Measurements from ENCODE around the gene HERPUD1.
"Not testable (repeated sequence)": the region's sequence is repeated elsewhere in the genome, so short reads cannot be mapped to it uniquely, and the experiment has no call there.

Gene HERPUD1

GRCh38 chr16:56985962-56986360, 54.0 kb downstream of the HERPUD1 start:
- Histone ChIP-seq H3K4me1 (ENCODE audit: control insufficient read depth in 2 of 2, insufficient read depth in 1 of 2, low read depth in 1 of 2, low read length in 2 of 2) (peaks cover 7 to 17% of the 10 kb centered on the region in 2 donors), H2BK12ac (ENCODE audit: low read length) (no peak overlapping the region), H3K27ac (replicated peaks; ENCODE audit: low read length) (no peak overlapping the region), H2AK5ac (ENCODE audit: low read depth, low read length) (no peak overlapping the region), H3K4ac (ENCODE audit: low read length) (no peak overlapping the region), H3K79me1 (ENCODE audit: low read depth, low read length) (no peaks in the 10 kb centered on the region), H3K4me3 (ENCODE audit: low read length in 2 of 2) (no peak overlapping the region), H4K91ac (ENCODE audit: low read depth, low read length, poor library complexity) (no peak overlapping the region), H2AFZ (ENCODE audit: low read length) (no peak overlapping the region), H3K36me3 (replicated peaks in 1 of 2; ENCODE audit: control insufficient read depth in 2 of 2, insufficient read depth in 2 of 2, low read length in 2 of 2) (no peaks in the 10 kb centered on the region), H3K14ac (ENCODE audit: low read length) (no peak overlapping the region), H3K27me3 (ENCODE audit: control insufficient read depth in 3 of 3, insufficient read depth in 3 of 3, low read depth in 1 of 3, low read length in 3 of 3) (peaks cover 4 to 85% (median 30%) of the 10 kb centered on the region in 3 experiments), H2BK15ac (ENCODE audit: low read length) (no peak overlapping the region), H3K9me3 (replicated peaks in 1 of 2; ENCODE audit: control insufficient read depth in 2 of 2, insufficient read depth in 1 of 2, low read depth in 1 of 2, low read length in 2 of 2) (no peaks in the 10 kb centered on the region), H3K18ac (ENCODE audit: low read length) (no peak overlapping the region), H3K23ac (ENCODE audit: low read depth, low read length, poor library complexity) (no peak overlapping the region), H3K9ac (ENCODE audit: low read depth, low read length, poor library complexity) (no peak overlapping the region), H2BK5ac (ENCODE audit: low read length) (no peak overlapping the region), H4K8ac (ENCODE audit: low read depth, low read length) (no peak overlapping the region), H3K4me2 (ENCODE audit: insufficient read depth, low read length, poor library complexity, severe bottlenecking) (no peak overlapping the region), H2BK120ac (ENCODE audit: low read depth, low read length) (no peak overlapping the region)
- no CpG with 5 or more reads among the region's 2 CpGs for WGBS, 2 donors (ENCODE audit: extremely low coverage in 2 of 2, insufficient read length in 2 of 2, insufficient replicate concordance in 1 of 2)
- no peak for DNase-seq (ENCODE audit: low spot score)

DNA sequence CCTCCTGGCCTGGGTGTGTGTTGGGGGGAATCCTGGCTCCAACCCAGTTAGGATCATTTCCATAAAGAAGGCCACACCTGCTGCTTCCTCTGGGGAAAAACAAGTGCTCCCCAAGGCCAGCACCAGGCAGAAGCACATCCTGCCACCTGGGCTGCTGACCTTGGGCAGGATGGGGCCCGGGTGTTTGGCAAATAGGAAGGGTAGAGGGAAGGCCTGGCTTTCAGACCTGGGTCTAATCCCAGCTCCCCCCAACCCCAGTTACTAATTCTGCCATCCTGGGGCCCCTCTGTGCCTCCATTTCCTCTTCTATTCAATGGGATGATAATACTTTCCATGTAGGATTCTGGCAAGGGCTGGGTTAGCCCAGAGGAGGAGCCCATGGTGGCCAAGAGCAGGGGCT, 54.4 kb downstream of the HERPUD1 start:
- no peak for DNase-seq (ENCODE audit: low spot score)
- Histone ChIP-seq H2AK5ac (ENCODE audit: low read depth, low read length) (no peak overlapping the region), H3K4me1 (ENCODE audit: control insufficient read depth in 2 of 2, insufficient read depth in 1 of 2, low read depth in 1 of 2, low read length in 2 of 2) (peaks cover 3 to 13% of the 10 kb centered on the region in 2 donors), H3K9ac (ENCODE audit: low read depth, low read length, poor library complexity) (no peak overlapping the region), H3K23ac (ENCODE audit: low read depth, low read length, poor library complexity) (no peak overlapping the region), H3K14ac (ENCODE audit: low read length) (no peak overlapping the region), H3K9me3 (replicated peaks in 1 of 2; ENCODE audit: control insufficient read depth in 2 of 2, insufficient read depth in 1 of 2, low read depth in 1 of 2, low read length in 2 of 2) (no peaks in the 10 kb centered on the region), H3K4me2 (ENCODE audit: insufficient read depth, low read length, poor library complexity, severe bottlenecking) (no peak overlapping the region), H3K79me1 (ENCODE audit: low read depth, low read length) (no peaks in the 10 kb centered on the region), H2BK5ac (ENCODE audit: low read length) (no peak overlapping the region), H3K18ac (ENCODE audit: low read length) (no peak overlapping the region), H3K27me3 (ENCODE audit: control insufficient read depth in 3 of 3, insufficient read depth in 3 of 3, low read depth in 1 of 3, low read length in 3 of 3) (peaks cover 4 to 86% (median 32%) of the 10 kb centered on the region in 3 experiments), H2BK12ac (ENCODE audit: low read length) (no peak overlapping the region), H2BK15ac (ENCODE audit: low read length) (no peak overlapping the region), H4K8ac (ENCODE audit: low read depth, low read length) (no peak overlapping the region), H3K36me3 (replicated peaks in 1 of 2; ENCODE audit: control insufficient read depth in 2 of 2, insufficient read depth in 2 of 2, low read length in 2 of 2) (no peaks in the 10 kb centered on the region), H3K4me3 (ENCODE audit: low read length in 2 of 2) (no peak overlapping the region), H3K4ac (ENCODE audit: low read length) (no peak overlapping the region), H2AFZ (ENCODE audit: low read length) (no peak overlapping the region), H2BK120ac (ENCODE audit: low read depth, low read length) (no peak overlapping the region), H3K27ac (replicated peaks; ENCODE audit: low read length) (no peak overlapping the region), H4K91ac (ENCODE audit: low read depth, low read length, poor library complexity) (no peak overlapping the region)
- WGBS, 2 donors (ENCODE audit: extremely low coverage in 2 of 2, insufficient read length in 2 of 2, insufficient replicate concordance in 1 of 2): no CpG with 5 or more reads among the region's 1 CpG

DNA sequence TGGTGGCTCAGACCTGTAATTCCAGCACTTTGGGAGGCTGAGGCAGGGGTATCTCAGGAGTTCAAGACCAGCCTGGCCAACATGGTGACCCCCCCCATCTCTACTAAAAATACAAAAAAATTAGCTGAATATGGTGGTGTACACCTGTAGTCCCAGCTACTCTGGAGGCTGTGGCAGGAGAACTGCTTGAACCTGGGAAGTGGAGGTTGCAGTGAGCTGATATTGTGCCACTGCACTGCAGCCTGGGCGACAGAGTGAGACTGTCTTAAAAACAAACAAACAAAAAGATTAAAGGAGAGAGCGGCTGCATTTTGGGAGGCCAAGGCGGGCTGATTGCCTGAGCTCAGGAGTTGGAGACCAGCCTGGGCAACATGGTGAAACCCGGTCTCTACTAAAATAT, 55.0 kb downstream of the HERPUD1 start:
- H3K18ac ChIP-seq (ENCODE audit: low read length); H2AFZ ChIP-seq (ENCODE audit: low read length); H3K4me1 ChIP-seq (ENCODE audit: control insufficient read depth in 2 of 2, insufficient read depth in 1 of 2, low read depth in 1 of 2, low read length in 2 of 2); H4K8ac ChIP-seq (ENCODE audit: low read depth, low read length); H3K79me1 ChIP-seq (ENCODE audit: low read depth, low read length); H3K4ac ChIP-seq (ENCODE audit: low read length); H2BK120ac ChIP-seq (ENCODE audit: low read depth, low read length); H3K14ac ChIP-seq (ENCODE audit: low read length); H3K9me3 ChIP-seq (replicated peaks in 1 of 2; ENCODE audit: control insufficient read depth in 2 of 2, insufficient read depth in 1 of 2, low read depth in 1 of 2, low read length in 2 of 2); H2BK5ac ChIP-seq (ENCODE audit: low read length); H3K9ac ChIP-seq (ENCODE audit: low read depth, low read length, poor library complexity); H2BK12ac ChIP-seq (ENCODE audit: low read length); H3K4me3 ChIP-seq (ENCODE audit: low read length in 2 of 2); H2AK5ac ChIP-seq (ENCODE audit: low read depth, low read length); H3K23ac ChIP-seq (ENCODE audit: low read depth, low read length, poor library complexity); H3K36me3 ChIP-seq (replicated peaks in 1 of 2; ENCODE audit: control insufficient read depth in 2 of 2, insufficient read depth in 2 of 2, low read length in 2 of 2); DNase-seq (ENCODE audit: low spot score); H2BK15ac ChIP-seq (ENCODE audit: low read length); H3K27ac ChIP-seq (replicated peaks; ENCODE audit: low read length); H4K91ac ChIP-seq (ENCODE audit: low read depth, low read length, poor library complexity); H3K4me2 ChIP-seq (ENCODE audit: insufficient read depth, low read length, poor library complexity, severe bottlenecking): not testable (repeated sequence)
- H3K27me3 ChIP-seq (ENCODE audit: control insufficient read depth in 3 of 3, insufficient read depth in 3 of 3, low read depth in 1 of 3, low read length in 3 of 3): peaks cover 4 to 89% (median 32%) of the 10 kb centered on the region in 3 experiments
- no CpG with 5 or more reads among the region's 4 CpGs for WGBS, 2 donors (ENCODE audit: extremely low coverage in 2 of 2, insufficient read length in 2 of 2, insufficient replicate concordance in 1 of 2)

GRCh38 chr16:56987692-56988091, 55.8 kb downstream of the HERPUD1 start:
- H2BK5ac ChIP-seq (ENCODE audit: low read length): no peak overlapping the region
- H4K91ac ChIP-seq (ENCODE audit: low read depth, low read length, poor library complexity): no peak overlapping the region
- no peak overlapping the region for H4K8ac ChIP-seq (ENCODE audit: low read depth, low read length)
- no peak overlapping the region for H3K4ac ChIP-seq (ENCODE audit: low read length)
- H3K4me1 ChIP-seq (ENCODE audit: control insufficient read depth in 2 of 2, insufficient read depth in 1 of 2, low read depth in 1 of 2, low read length in 2 of 2): peaks cover 2 to 10% of the 10 kb centered on the region in 2 donors
- H3K36me3 ChIP-seq (replicated peaks in 1 of 2; ENCODE audit: control insufficient read depth in 2 of 2, insufficient read depth in 2 of 2, low read length in 2 of 2): no peaks in the 10 kb centered on the region
- no peak overlapping the region for H3K14ac ChIP-seq (ENCODE audit: low read length)
- peaks cover 4 to 84% (median 32%) of the 10 kb centered on the region in 3 experiments for H3K27me3 ChIP-seq (ENCODE audit: control insufficient read depth in 3 of 3, insufficient read depth in 3 of 3, low read depth in 1 of 3, low read length in 3 of 3)
- H2BK12ac ChIP-seq (ENCODE audit: low read length): no peak overlapping the region
- H2BK15ac ChIP-seq (ENCODE audit: low read length): no peak overlapping the region
- no peak overlapping the region for H3K9ac ChIP-seq (ENCODE audit: low read depth, low read length, poor library complexity)
- no peaks in the 10 kb centered on the region for H3K9me3 ChIP-seq (replicated peaks in 1 of 2; ENCODE audit: control insufficient read depth in 2 of 2, insufficient read depth in 1 of 2, low read depth in 1 of 2, low read length in 2 of 2)
- no peak overlapping the region for H2AFZ ChIP-seq (ENCODE audit: low read length)
- H3K79me1 ChIP-seq (ENCODE audit: low read depth, low read length): no peaks in the 10 kb centered on the region
- WGBS, 2 donors (ENCODE audit: extremely low coverage in 2 of 2, insufficient read length in 2 of 2, insufficient replicate concordance in 1 of 2): no CpG with 5 or more reads among the region's 2 CpGs
- no peak overlapping the region for H2BK120ac ChIP-seq (ENCODE audit: low read depth, low read length)
- H2AK5ac ChIP-seq (ENCODE audit: low read depth, low read length): no peak overlapping the region
- DNase-seq (ENCODE audit: low spot score): no peak
- no peak overlapping the region for H3K4me3 ChIP-seq (ENCODE audit: low read length in 2 of 2)
- no peak overlapping the region for H3K27ac ChIP-seq (replicated peaks; ENCODE audit: low read length)
- no peak overlapping the region for H3K18ac ChIP-seq (ENCODE audit: low read length)
- no peak overlapping the region for H3K23ac ChIP-seq (ENCODE audit: low read depth, low read length, poor library complexity)
- no peak overlapping the region for H3K4me2 ChIP-seq (ENCODE audit: insufficient read depth, low read length, poor library complexity, severe bottlenecking)
